Psoas muscle (tissue), 8 donors: ENCODE results near the gene EEF1E1. TPM values are rescaled to one million over a fixed set of nuclear protein-coding genes. Genes with fewer than 3 reads are reported as not detected.
"Not testable (repeated sequence)": the region's sequence is repeated elsewhere in the genome, so short reads cannot be mapped to it uniquely, and the experiment has no call there.

ENCODE experiments used
- ATAC-seq, 4 donors: fragments of 200-7000 bp; cut with Tn5 transposase; one replicate each; pipeline ENCODE4 v1.9.1; 2020; ENCODE audit warnings: moderate library complexity in 3 of 4, mild to moderate bottlenecking in 2 of 4
- DNase-seq, 2 donors: peaks; one replicate each; pipeline ENCODE4 v3.0.0-alpha.2; 2020
- H3K27ac ChIP-seq: fragments of 200-600 bp; one replicate; pipeline ENCODE4 v1.8.0; 2022
- H3K27me3 ChIP-seq, 3 donors: fragments of 200-600 bp in 1 of 3; one replicate each; pipeline versions ENCODE4 v1.6.1 to v1.8.0; 2013 to 2022; ENCODE audit warnings: low read length in 2 of 3, mild to moderate bottlenecking in 2 of 3, moderate library complexity in 1 of 3; ENCODE audit not compliant: insufficient read depth in 3 of 3
- H3K36me3 ChIP-seq, 2 donors: fragments of 200-600 bp in 1 of 2; one replicate each; pipeline versions ENCODE4 v1.6.1 to v1.8.0; 2013 to 2022; ENCODE audit warnings: low read depth in 1 of 2, mild to moderate bottlenecking in 1 of 2, moderate library complexity in 1 of 2; ENCODE audit not compliant: insufficient read depth in 1 of 2
- H3K4me1 ChIP-seq: fragments of 200-600 bp; one replicate; pipeline ENCODE4 v1.8.0; 2022
- H3K4me3 ChIP-seq: fragments of 200-600 bp; one replicate; pipeline ENCODE4 v1.8.0; 2022; ENCODE audit warnings: mild to moderate bottlenecking
- H3K9me3 ChIP-seq: fragments of 200-600 bp; one replicate; pipeline ENCODE4 v1.8.0; 2022
- WGBS, 3 donors: extraction: QIAGEN DNeasy Blood & Tissue Kit; methylation state at CpG; one replicate each; pipeline versions ENCODE4 v1.1.6 to v1.1.7; 2013; 5-methylcytosine and 5-hydroxymethylcytosine counted together
- intact Hi-C, 2 donors: fragments of 100-400 bp; cut with DNase I; formaldehyde crosslinking; loops; one replicate each; pipeline versions ENCODE4 v1.11.0 to v1.14.2; 2022
- polyA plus RNA-seq, 3 donors: library from polyadenylated mRNA; stranded (reverse); fragments of 200-250 nt; gene quantifications; one replicate each; pipeline ENCODE4 v1.2.3, GENCODE V29; 2013
- total RNA-seq, 4 donors: library from RNA; stranded (reverse); fragmentation: NEBNext Ultra II Directional in 2 of 4; extraction: Animal tissue kit (Norgen Biotek cat#: 25700) in 2 of 4; gene quantifications; one replicate each; pipeline versions ENCODE4 v1.2.1 to v1.2.4, GENCODE V29; 2021 to 2023
- TF ChIP-seq, protein P1 (sequence below): fragments of 200-600 bp; IDR thresholded peaks from one replicate; pipeline ENCODE4 v1.8.0; 2022; ENCODE audit warnings: antibody characterized with exemption
- donor health status: healthy with polysubstance abuse.
- donor health status: DM: no; HTN: no; CAD: no; lungs with moderate emphysema.
- donor health status: Bipolar disorder and iron deficiency.
- donor health status: healthy.
- donor health status: DM: yes; HTN: yes; CAD: no.
- donor health status: DM: no; HTN: no; CAD: no.
- donor health status: DM: no; HTN: no; CAD: no.
- donor health status: DM: yes; HTN: yes; CAD: no.

The EEF1E1 gene
- total and polyA plus RNA-seq, 7 donors: 12.8 to 24.6 (median 14.0) TPM

DNA sequence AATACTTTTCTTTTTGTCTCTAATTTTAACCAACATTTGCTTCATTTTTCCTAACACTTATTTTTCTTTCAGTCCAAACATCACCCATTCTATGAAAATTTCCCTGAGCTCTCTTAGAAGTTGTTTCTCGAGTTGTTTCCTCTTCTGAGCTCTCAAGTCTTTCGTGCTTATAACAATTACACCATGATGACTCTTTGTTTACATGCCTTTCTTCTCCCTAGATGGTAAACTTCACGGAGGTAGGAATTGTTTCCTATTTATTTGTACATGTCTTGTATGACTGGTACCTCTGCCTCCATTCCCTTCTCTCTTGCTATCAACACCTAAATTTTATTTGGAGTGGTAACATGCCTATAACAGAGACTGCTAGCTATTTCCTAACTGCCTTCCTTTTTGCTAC, 44.6 kb downstream of the EEF1E1 start:
- TF ChIP-seq, protein P1, sequence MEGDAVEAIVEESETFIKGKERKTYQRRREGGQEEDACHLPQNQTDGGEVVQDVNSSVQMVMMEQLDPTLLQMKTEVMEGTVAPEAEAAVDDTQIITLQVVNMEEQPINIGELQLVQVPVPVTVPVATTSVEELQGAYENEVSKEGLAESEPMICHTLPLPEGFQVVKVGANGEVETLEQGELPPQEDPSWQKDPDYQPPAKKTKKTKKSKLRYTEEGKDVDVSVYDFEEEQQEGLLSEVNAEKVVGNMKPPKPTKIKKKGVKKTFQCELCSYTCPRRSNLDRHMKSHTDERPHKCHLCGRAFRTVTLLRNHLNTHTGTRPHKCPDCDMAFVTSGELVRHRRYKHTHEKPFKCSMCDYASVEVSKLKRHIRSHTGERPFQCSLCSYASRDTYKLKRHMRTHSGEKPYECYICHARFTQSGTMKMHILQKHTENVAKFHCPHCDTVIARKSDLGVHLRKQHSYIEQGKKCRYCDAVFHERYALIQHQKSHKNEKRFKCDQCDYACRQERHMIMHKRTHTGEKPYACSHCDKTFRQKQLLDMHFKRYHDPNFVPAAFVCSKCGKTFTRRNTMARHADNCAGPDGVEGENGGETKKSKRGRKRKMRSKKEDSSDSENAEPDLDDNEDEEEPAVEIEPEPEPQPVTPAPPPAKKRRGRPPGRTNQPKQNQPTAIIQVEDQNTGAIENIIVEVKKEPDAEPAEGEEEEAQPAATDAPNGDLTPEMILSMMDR: no peak
- H3K27me3 ChIP-seq: no peaks in the 10 kb centered on the region
- DNase-seq (no peak), ATAC-seq (no peak)
- H3K9me3 ChIP-seq: no peaks in the 10 kb centered on the region
- intact Hi-C loops: no loop called here
- H3K27ac ChIP-seq: no peak overlapping the region
- H3K36me3 ChIP-seq: peaks cover 0 to 52% of the 10 kb centered on the region in 2 donors
- WGBS, 3 donors: 88 to 90% (median 88%) methylated on average over 3 of the region's 3 CpGs
- H3K4me3 ChIP-seq: no peak overlapping the region
- H3K4me1 ChIP-seq: no peaks in the 10 kb centered on the region

DNA sequence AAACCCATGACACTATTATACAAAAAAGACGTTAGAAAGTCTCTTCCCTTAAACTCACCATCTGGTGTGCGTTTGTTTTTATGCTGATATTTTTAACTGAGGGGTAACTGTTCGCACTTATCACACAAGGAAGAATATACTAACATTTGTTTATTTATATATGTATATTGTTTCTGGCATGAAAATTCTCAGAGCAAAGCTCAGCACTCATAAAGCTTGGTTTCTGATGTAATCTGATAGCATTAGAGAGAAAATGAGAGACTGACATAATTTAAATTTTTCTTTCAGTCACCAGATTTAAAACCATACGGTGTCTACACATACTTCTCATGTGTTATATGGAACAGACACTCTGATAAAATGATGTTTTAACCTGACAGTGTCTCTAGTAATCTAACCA, 45.1 kb downstream of the EEF1E1 start:
- no peak for DNase-seq
- intact Hi-C loops: no loop called here
- H3K4me1 ChIP-seq: no peaks in the 10 kb centered on the region
- peaks cover 0 to 53% of the 10 kb centered on the region in 2 donors for H3K36me3 ChIP-seq
- no peak overlapping the region for H3K4me3 ChIP-seq
- no peaks in the 10 kb centered on the region for H3K27me3 ChIP-seq
- no peak for ATAC-seq
- TF ChIP-seq, protein P1: no peak
- H3K27ac ChIP-seq: no peak overlapping the region
- 86 to 92% (median 91%) methylated on average over 4 of the region's 4 CpGs for WGBS, 3 donors
- no peaks in the 10 kb centered on the region for H3K9me3 ChIP-seq

DNA sequence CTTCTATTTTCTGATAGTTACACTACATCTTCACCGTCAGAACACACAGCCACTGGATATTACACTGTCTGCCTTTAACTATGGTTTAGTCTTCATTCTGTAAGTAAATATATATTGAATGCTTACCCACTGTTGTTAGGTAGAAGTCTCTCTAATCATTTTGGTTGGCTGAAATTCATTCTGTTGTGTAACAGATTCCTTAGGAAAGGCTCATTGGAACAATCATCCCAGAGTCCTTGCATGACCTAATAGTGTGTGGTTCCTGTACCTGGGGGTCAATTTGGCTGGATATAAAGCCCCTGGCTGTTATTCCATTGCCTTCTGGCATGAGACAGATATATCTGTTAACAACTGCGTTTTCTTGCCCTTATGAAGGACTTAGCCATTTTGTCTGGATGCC, 48.1 kb downstream of the EEF1E1 start:
- no peak overlapping the region for H3K27ac ChIP-seq
- no peaks in the 10 kb centered on the region for H3K27me3 ChIP-seq
- H3K4me1 ChIP-seq: no peaks in the 10 kb centered on the region
- peaks cover 0 to 30% of the 10 kb centered on the region in 2 donors for H3K36me3 ChIP-seq
- no peak for DNase-seq
- no peak overlapping the region for H3K4me3 ChIP-seq
- TF ChIP-seq, protein P1: no peak
- WGBS, 3 donors: 80 to 81% (median 80%) methylated on average over 2 of the region's 2 CpGs
- no peaks in the 10 kb centered on the region for H3K9me3 ChIP-seq
- intact Hi-C loops: no loop called here
- ATAC-seq: no peak

DNA sequence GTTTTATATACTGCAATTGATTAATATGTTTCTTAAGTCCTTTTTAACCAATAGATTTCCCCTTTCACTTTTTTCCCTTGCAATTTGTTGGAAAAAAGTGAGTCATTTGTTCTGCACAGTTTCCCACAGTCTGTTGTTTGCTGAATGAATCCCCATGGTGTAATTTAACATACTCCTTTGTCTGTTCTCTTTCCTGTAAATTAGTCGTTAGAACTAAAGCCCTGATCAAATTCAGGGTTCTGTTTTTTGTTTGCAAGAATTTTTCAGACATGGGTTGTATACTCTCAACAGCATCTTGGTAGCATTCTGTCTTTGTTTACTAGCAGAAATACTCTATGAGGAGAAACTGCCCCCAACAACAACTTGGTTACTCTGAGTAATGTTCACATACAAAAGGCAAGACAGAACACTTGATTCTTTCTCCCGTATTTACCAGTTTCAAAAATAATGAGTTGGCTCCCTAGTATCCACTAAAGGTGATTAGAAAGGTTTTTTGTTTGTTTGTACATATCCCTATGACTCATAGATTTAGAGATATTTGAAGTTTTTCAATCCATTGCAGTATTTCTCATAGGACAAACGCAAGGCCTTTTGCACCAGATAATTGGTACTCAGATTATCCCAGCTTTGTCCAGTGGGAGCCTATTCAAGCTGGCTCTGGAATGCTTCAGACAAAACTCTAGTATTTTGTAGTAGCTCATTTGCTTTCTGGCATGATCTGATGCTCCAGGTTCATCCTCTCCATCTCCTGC, 54.6 kb downstream of the EEF1E1 start:
- peaks cover 0 to 2% of the 10 kb centered on the region in 2 donors for H3K36me3 ChIP-seq
- no peak overlapping the region for H3K27ac ChIP-seq
- H3K9me3 ChIP-seq: no peaks in the 10 kb centered on the region
- ATAC-seq (no peak), DNase-seq (no peak)
- WGBS, 3 donors: 59 to 75% (median 70%) methylated on average over 3 of the region's 3 CpGs
- intact Hi-C loops: no loop called here
- H3K4me1 ChIP-seq: no peaks in the 10 kb centered on the region
- TF ChIP-seq, protein P1: no peak
- no peaks in the 10 kb centered on the region for H3K27me3 ChIP-seq
- no peak overlapping the region for H3K4me3 ChIP-seq

DNA sequence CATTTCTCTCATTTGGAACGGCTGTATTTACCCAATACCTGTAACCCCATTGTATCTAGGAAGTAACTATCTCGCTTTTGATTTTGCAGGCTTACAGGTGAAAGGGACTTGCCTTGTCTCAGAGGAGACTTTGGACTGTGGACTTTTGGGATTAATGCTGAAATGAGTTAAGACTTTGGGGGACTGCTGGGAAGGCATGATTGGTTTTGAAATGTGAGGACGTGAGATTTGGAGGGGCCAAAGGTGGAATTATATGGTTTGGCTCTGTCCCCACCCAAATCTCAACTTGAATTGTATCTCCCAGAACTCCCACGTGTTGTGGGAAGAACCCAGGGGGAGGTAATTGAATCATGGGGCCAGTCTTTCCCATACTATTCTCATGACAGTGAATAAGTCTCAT, 56.6 kb downstream of the EEF1E1 start:
- intact Hi-C loops, H3K4me3 ChIP-seq, H3K36me3 ChIP-seq, H3K4me1 ChIP-seq, H3K27ac ChIP-seq, H3K27me3 ChIP-seq, DNase-seq, ATAC-seq, H3K9me3 ChIP-seq: not testable (repeated sequence)
- 94 to 98% (median 96%) methylated on average over 4 of the region's 4 CpGs for WGBS, 3 donors
